Endodermal cell (in vitro differentiated cells): ENCODE data around the gene CDC14C. TPM values are rescaled to one million over a fixed set of nuclear protein-coding genes. Genes with fewer than 3 reads are reported as not detected.
A peak's percentile ranks its signal among the peaks of the same experiment; 100 is the strongest.
"Not testable (repeated sequence)": the region's sequence is repeated elsewhere in the genome, so short reads cannot be mapped to it uniquely, and the experiment has no call there.

Experiments used
- DNase-seq: peaks from one replicate; pipeline ENCODE4 v3.0.0-alpha.2; 2017
- H3K27ac ChIP-seq: 2 replicates; pipeline ENCODE4 v1.5.1; 2013; ENCODE audit warnings: mild to moderate bottlenecking, low read depth, low read length, moderate library complexity
- H3K27me3 ChIP-seq: 2 replicates; pipeline ENCODE4 v1.6.1; 2013; ENCODE audit warnings: mild to moderate bottlenecking, low read length, moderate library complexity; ENCODE audit not compliant: insufficient read depth, control insufficient read depth, poor library complexity, severe bottlenecking
- H3K36me3 ChIP-seq: 2 replicates; pipeline ENCODE4 v1.7.0; 2013; ENCODE audit warnings: mild to moderate bottlenecking, low read length, moderate library complexity; ENCODE audit not compliant: control insufficient read depth, insufficient read depth
- H3K4me1 ChIP-seq: one replicate; pipeline ENCODE4 v1.7.0; 2013; ENCODE audit warnings: low read length; ENCODE audit not compliant: control insufficient read depth, insufficient read depth
- H3K4me3 ChIP-seq: 2 replicates; pipeline ENCODE4 v1.5.1; 2013; ENCODE audit warnings: mild to moderate bottlenecking, low read length, moderate library complexity
- H3K9ac ChIP-seq: 2 replicates; pipeline ENCODE4 v1.6.1; 2013; ENCODE audit warnings: mild to moderate bottlenecking, low read length, moderate library complexity; ENCODE audit not compliant: poor library complexity, severe bottlenecking; ENCODE audit errors: extremely low read depth
- H3K9me3 ChIP-seq: 2 replicates; pipeline ENCODE4 v1.6.1; 2013; ENCODE audit warnings: mild to moderate bottlenecking, low read length, moderate library complexity; ENCODE audit not compliant: control insufficient read depth
- H3K27ac Mint-ChIP-seq: 2 replicates; pipeline ENCODE4 v1.8.0; 2020; ENCODE audit warnings: mixed read lengths
- H3K27me3 Mint-ChIP-seq: 2 replicates; pipeline ENCODE4 v1.8.0; 2021; ENCODE audit warnings: mild to moderate bottlenecking, mixed read lengths; ENCODE audit not compliant: insufficient read depth
- H3K36me3 Mint-ChIP-seq: 2 replicates; pipeline ENCODE4 v1.8.0; 2020; ENCODE audit warnings: low read depth, mixed read lengths
- H3K4me1 Mint-ChIP-seq: 2 replicates; pipeline ENCODE4 v1.8.0; 2020; ENCODE audit warnings: mixed read lengths
- H3K4me3 Mint-ChIP-seq: 2 replicates; pipeline ENCODE4 v1.8.0; 2020; ENCODE audit warnings: mild to moderate bottlenecking, moderate library complexity, mixed read lengths
- H3K9me3 Mint-ChIP-seq: 2 replicates; pipeline ENCODE4 v1.8.0; 2020; ENCODE audit warnings: mild to moderate bottlenecking, mixed read lengths
- CTCF ChIP-seq: fragments of 200-600 bp; sonication (generic); conservative IDR thresholded peaks from 2 replicates; pipeline ENCODE4 v1.5.0; 2021; ENCODE audit warnings: antibody characterized with exemption, mild to moderate bottlenecking
- WGBS, 2 experiments: methylation state at CpG; one replicate each; pipeline versions ENCODE4 v1.1.5 to v1.1.7; 2013; ENCODE audit warnings: missing lambda C conversion rate in 2 of 2, mixed read lengths in 1 of 2; ENCODE audit not compliant: insufficient coverage in 1 of 2, insufficient read length in 1 of 2; 5-methylcytosine and 5-hydroxymethylcytosine counted together
- total RNA-seq, 2 donors: library from RNA; stranded (reverse); fragmentation: NEBNext Ultra II Directional in 1 of 2; extraction: Animal tissue kit (Norgen Biotek cat#: 25700) in 1 of 2; gene quantifications; 2 replicates in 1 of 2; 3 replicates in 1 of 2; pipeline ENCODE4 v1.2.1, GENCODE V29; 2021

Gene CDC14C
- total RNA-seq, 2 donors from 2014 or later: not detected

GRCh38 chr7:48899932-48900331 lies 24.4 kb upstream of the CDC14C start:
- H3K9me3 ChIP-seq: no peaks in the 10 kb centered on the region
- 87 to 88% methylated on average over 2 of the region's 2 CpGs for WGBS, 2 experiments
- Mint-ChIP-seq H3K36me3 (no peaks in the 10 kb centered on the region), H3K9me3 (no peaks in the 10 kb centered on the region), H3K4me3 (no peak overlapping the region), H3K4me1 (no peaks in the 10 kb centered on the region), H3K27ac (no peak overlapping the region), H3K27me3 (no peaks in the 10 kb centered on the region)
- H3K4me1 ChIP-seq: no peaks in the 10 kb centered on the region
- no peaks in the 10 kb centered on the region for H3K36me3 ChIP-seq
- DNase-seq: no peak
- H3K4me3 ChIP-seq: no peak overlapping the region
- H3K9ac ChIP-seq: no peak overlapping the region
- no peaks in the 10 kb centered on the region for H3K27me3 ChIP-seq
- no peak for TF ChIP-seq CTCF
- H3K27ac ChIP-seq: no peak overlapping the region

- 89% methylated on average over 3 of the region's 3 CpGs; no CpG with 5 or more reads in 1 of the 2 experiments for WGBS, 2 experiments
- Mint-ChIP-seq H3K36me3 (peaks cover 2% of the 10 kb centered on the region), H3K9me3 (peaks cover 6% of the 10 kb centered on the region), H3K4me1 (peaks cover 2% of the 10 kb centered on the region), H3K4me3 (no peak overlapping the region), H3K27ac (no peak overlapping the region), H3K27me3 (no peaks in the 10 kb centered on the region)
- Histone ChIP-seq H3K9ac (no peak overlapping the region), H3K4me3 (no peak overlapping the region), H3K27ac (no peak overlapping the region), H3K36me3 (no peaks in the 10 kb centered on the region), H3K4me1 (no peaks in the 10 kb centered on the region), H3K27me3 (no peaks in the 10 kb centered on the region), H3K9me3 (no peaks in the 10 kb centered on the region)
- no peak for DNase-seq
- TF ChIP-seq CTCF: no peak
These were observed 22.4 kb upstream of the CDC14C start for GRCh38 chr7:48901966-48902365.

GRCh38 chr7:48904975-48905374 lies 19.4 kb upstream of the CDC14C start:
- H3K4me3 Mint-ChIP-seq: no peak overlapping the region
- H3K27me3 Mint-ChIP-seq: no peaks in the 10 kb centered on the region
- no peaks in the 10 kb centered on the region for H3K36me3 ChIP-seq
- no peaks in the 10 kb centered on the region for H3K4me1 ChIP-seq
- H3K9me3 Mint-ChIP-seq: peaks cover 6% of the 10 kb centered on the region
- H3K36me3 Mint-ChIP-seq: peaks cover 2% of the 10 kb centered on the region
- H3K27ac Mint-ChIP-seq: peak overlapping the region; percentile 17
- TF ChIP-seq CTCF: no peak
- no peak overlapping the region for H3K9ac ChIP-seq
- no peak overlapping the region for H3K4me3 ChIP-seq
- no peaks in the 10 kb centered on the region for H3K27me3 ChIP-seq
- peaks cover 2% of the 10 kb centered on the region for H3K4me1 Mint-ChIP-seq
- H3K27ac ChIP-seq: no peak overlapping the region
- no peaks in the 10 kb centered on the region for H3K9me3 ChIP-seq
- WGBS, 2 experiments: 100% methylated on average over 1 of the region's 1 CpG
- DNase-seq: no peak

GRCh38 chr7:48905686-48906085 lies 18.7 kb upstream of the CDC14C start:
- not testable (repeated sequence) for H3K4me3 ChIP-seq, H3K27ac Mint-ChIP-seq, H3K36me3 ChIP-seq, H3K36me3 Mint-ChIP-seq, H3K9me3 Mint-ChIP-seq, H3K27me3 Mint-ChIP-seq, H3K27me3 ChIP-seq, H3K4me3 Mint-ChIP-seq, DNase-seq, H3K9me3 ChIP-seq, H3K4me1 Mint-ChIP-seq, H3K9ac ChIP-seq, H3K4me1 ChIP-seq, H3K27ac ChIP-seq
- WGBS, 2 experiments: 96 to 97% methylated on average over 3 to 6 of the region's 6 CpGs

- not testable (repeated sequence) for H3K27ac ChIP-seq
These were observed 14.5 kb upstream of the CDC14C start for GRCh38 chr7:48909887-48910286.

More at GRCh38 chr7:48909887-48910286, 14.5 kb upstream of the CDC14C start:
- not testable (repeated sequence) for H3K36me3 ChIP-seq, H3K27me3 Mint-ChIP-seq, H3K4me1 Mint-ChIP-seq, H3K9me3 ChIP-seq, H3K4me3 Mint-ChIP-seq, H3K27me3 ChIP-seq, H3K4me1 ChIP-seq, H3K36me3 Mint-ChIP-seq, H3K9ac ChIP-seq, DNase-seq, H3K4me3 ChIP-seq, H3K27ac Mint-ChIP-seq
- H3K9me3 Mint-ChIP-seq: peaks cover 14% of the 10 kb centered on the region
- WGBS, 2 experiments: 97% methylated on average over 3 of the region's 5 CpGs; no CpG with 5 or more reads in 1 of the 2 experiments
